SU-DHL-6 (cell line): Measurements from ENCODE around the gene PM20D1.

ENCODE experiments used
- H2AFZ ChIP-seq: fragments of 200-600 bp; sonication (generic); 2 replicates; pipeline ENCODE4 v1.6.1; 2014; ENCODE audit warnings: low read depth, mild to moderate bottlenecking, moderate library complexity, mixed read lengths, antibody characterized with exemption, low read length; ENCODE audit not compliant: severe bottlenecking
- H3F3A ChIP-seq: fragments of 200-600 bp; shearing (Covaris generic); 2 replicates; pipeline ENCODE4 v1.6.0; 2016; ENCODE audit warnings: antibody characterized with exemption, mild to moderate bottlenecking; ENCODE audit not compliant: insufficient read depth
- H3K27ac ChIP-seq: fragments of 200-600 bp; sonication (generic); 2 replicates; pipeline ENCODE4 v1.5.1; 2016; ENCODE audit warnings: low read depth, mild to moderate bottlenecking, low read length, moderate library complexity, mixed read lengths
- H3K27me3 ChIP-seq: fragments of 200-600 bp; sonication (generic), shearing (Covaris generic); 2 replicates; pipeline ENCODE4 v1.6.0; 2014; ENCODE audit warnings: mild to moderate bottlenecking, low read length
- H3K36me3 ChIP-seq: fragments of 200-600 bp; sonication (generic); 2 replicates; pipeline ENCODE4 v1.6.1; 2014; ENCODE audit warnings: mild to moderate bottlenecking, low read length, mixed read lengths
- H3K4me2 ChIP-seq: fragments of 300-600, 200-600 bp; shearing (Covaris generic), sonication (generic); 2 replicates; pipeline ENCODE4 v1.6.0; 2014; ENCODE audit warnings: low read length, low read depth, mild to moderate bottlenecking; ENCODE audit not compliant: poor library complexity, severe bottlenecking
- H3K4me3 ChIP-seq: fragments of 200-600 bp; sonication (generic); 2 replicates; pipeline ENCODE4 v1.5.1; 2014; ENCODE audit warnings: antibody characterized with exemption, low read length, mild to moderate bottlenecking, mixed read lengths; ENCODE audit not compliant: insufficient read depth, poor library complexity, severe bottlenecking
- H3K79me2 ChIP-seq: fragments of 200-600 bp; sonication (generic); 2 replicates; pipeline ENCODE4 v1.6.1; 2014; ENCODE audit warnings: mild to moderate bottlenecking, low read length, moderate library complexity; ENCODE audit not compliant: insufficient read depth
- H3K9ac ChIP-seq: fragments of 200-600 bp; sonication (generic); 2 replicates; pipeline ENCODE4 v1.7.0; 2014; ENCODE audit warnings: mild to moderate bottlenecking, low read length
- H3K9me2 ChIP-seq: fragments of 200-600 bp; sonication (generic); replicated peaks from 2 replicates; pipeline ENCODE4 v1.6.1; 2014; ENCODE audit warnings: low read length; ENCODE audit not compliant: insufficient read depth
- H3K9me3 ChIP-seq: fragments of 200-600 bp; sonication (generic); 2 replicates; pipeline ENCODE4 v1.6.1; 2014; ENCODE audit warnings: low read length, mixed read lengths; ENCODE audit not compliant: insufficient read depth
- H4K20me1 ChIP-seq: fragments of 200-600 bp; sonication (generic); 2 replicates; pipeline ENCODE4 v1.6.1; 2014; ENCODE audit warnings: low read depth, mild to moderate bottlenecking, antibody characterized with exemption, low read length, moderate library complexity, mixed read lengths
- CTCF ChIP-seq: fragments of 200-600 bp; sonication (generic); IDR thresholded peaks from one replicate; pipeline ENCODE4 v1.5.1; 2017; ENCODE audit warnings: antibody characterized with exemption, mild to moderate bottlenecking, low read length, moderate library complexity; ENCODE audit not compliant: insufficient read depth, poor library complexity, severe bottlenecking
- EZH2phosphoT487 ChIP-seq: fragments of 200-600 bp; sonication (generic), shearing (Covaris generic); conservative IDR thresholded peaks from 2 replicates; pipeline ENCODE4 v1.6.1; 2018; ENCODE audit warnings: mild to moderate bottlenecking, antibody characterized with exemption, low read length, moderate library complexity, mixed read lengths

PM20D1 gene

GRCh38 chr1:205817988-205818387 is 31.9 kb downstream of the PM20D1 start:
- Histone ChIP-seq H3F3A (peaks cover 7% of the 10 kb centered on the region; the same call in 1 of the 2 replicates), H3K79me2 (no peaks in the 10 kb centered on the region), H3K9ac (no peak overlapping the region), H3K36me3 (no peaks in the 10 kb centered on the region), H3K27ac (no peak overlapping the region), H3K9me2 (no peaks in the 10 kb centered on the region), H2AFZ (no peak overlapping the region), H4K20me1 (no peaks in the 10 kb centered on the region), H3K4me2 (no peak overlapping the region), H3K27me3 (no peaks in the 10 kb centered on the region), H3K4me3 (no peak overlapping the region), H3K9me3 (no peaks in the 10 kb centered on the region)
- TF ChIP-seq CTCF (no peak), EZH2phosphoT487 (no peak)

- Histone ChIP-seq H3K27me3 (no peaks in the 10 kb centered on the region), H3K27ac (no peak overlapping the region), H3K9ac (no peak overlapping the region), H3K79me2 (peaks cover 5% of the 10 kb centered on the region; the same call in 1 of the 2 replicates), H3K4me2 (no peak overlapping the region), H3K36me3 (no peaks in the 10 kb centered on the region), H3K9me2 (no peaks in the 10 kb centered on the region), H3K4me3 (no peak overlapping the region), H3K9me3 (no peaks in the 10 kb centered on the region), H3F3A (0 out of 2 replicates have a peak, but pooled peaks cover 2% of the 10 kb centered on the region), H2AFZ (no peak overlapping the region), H4K20me1 (no peaks in the 10 kb centered on the region)
- TF ChIP-seq CTCF (no peak), EZH2phosphoT487 (no peak)
Measured at GRCh38 chr1:205817364-205817763, 32.6 kb downstream of the PM20D1 start.

GRCh38 chr1:205813755-205814058 is 36.2 kb downstream of the PM20D1 start:
- Histone ChIP-seq H3K27ac (no peak overlapping the region), H3K79me2 (peaks cover 31% of the 10 kb centered on the region; the same call in 1 of the 2 replicates), H3F3A (no peaks in the 10 kb centered on the region), H3K27me3 (no peaks in the 10 kb centered on the region), H3K9me2 (no peaks in the 10 kb centered on the region), H3K4me2 (peak overlapping the region; percentile 92), H4K20me1 (no peaks in the 10 kb centered on the region), H3K4me3 (peak overlapping the region; percentile 76), H3K36me3 (no peaks in the 10 kb centered on the region), H3K9ac (peak overlapping the region; percentile 90), H3K9me3 (no peaks in the 10 kb centered on the region), H2AFZ (peak overlapping the region; percentile 65)
- TF ChIP-seq CTCF: no peak
- TF ChIP-seq EZH2phosphoT487: no peak
